HG02588 (cell line): ENCODE results near the gene ITPRIPL1.
A peak's percentile ranks its signal among the peaks of the same experiment; 100 is the strongest.
"Not testable (repeated sequence)": the region's sequence is repeated elsewhere in the genome, so short reads cannot be mapped to it uniquely, and the experiment has no call there.

Experiments used
- ATAC-seq: cut with Tn5 transposase; IDR thresholded peaks from one replicate; pipeline ENCODE4 v1.9.1; 2021; ENCODE audit warnings: mild to moderate bottlenecking, moderate library complexity; ENCODE audit not compliant: unreplicated experiment

Gene ITPRIPL1

GRCh38 chr2:96325041-96325883 is at the start of gene ITPRIPL1:
ITPRIPL1 (plus strand) TSS chr2:96325317; CDS start chr2:96325840, 523 bp downstream.
- ATAC-seq: no peak

GRCh38 chr2:96276787-96277499 is 48.2 kb upstream of the ITPRIPL1 start:
- ATAC-seq: no peak

GRCh38 chr2:96287273-96287856 is 37.8 kb upstream of the ITPRIPL1 start:
- no peak for ATAC-seq

- ATAC-seq: no peak
These were observed 33.4 kb upstream of the ITPRIPL1 start for GRCh38 chr2:96291751-96292150.

GRCh38 chr2:96294271-96294670 is 30.8 kb upstream of the ITPRIPL1 start:
- ATAC-seq: not testable (repeated sequence)

- no peak for ATAC-seq
These were observed 28.2 kb upstream of the ITPRIPL1 start for GRCh38 chr2:96296925-96297324.

- ATAC-seq: no peak
These were observed 23.3 kb upstream of the ITPRIPL1 start for GRCh38 chr2:96301865-96302264.

- ATAC-seq: no peak
These were observed 20.5 kb upstream of the ITPRIPL1 start for GRCh38 chr2:96304606-96305005.

- peak; percentile 92 for ATAC-seq
These were observed 19.8 kb upstream of the ITPRIPL1 start, which contains the start of gene SNRNP200 for GRCh38 chr2:96305091-96305978. SNRNP200 (minus strand) TSS chr2:96305546; CDS start chr2:96305437, 109 bp downstream.

- no peak for ATAC-seq
These were observed 19.2 kb upstream of the ITPRIPL1 start for GRCh38 chr2:96305979-96306308.

GRCh38 chr2:96306370-96306769 is 18.7 kb upstream of the ITPRIPL1 start:
- ATAC-seq: no peak

GRCh38 chr2:96308248-96308647 is 16.9 kb upstream of the ITPRIPL1 start:
- no peak for ATAC-seq

- ATAC-seq: no peak
These were observed 10.1 kb upstream of the ITPRIPL1 start for GRCh38 chr2:96315005-96315399.

GRCh38 chr2:96315400-96316071 is 9.6 kb upstream of the ITPRIPL1 start:
- no peak for ATAC-seq

- no peak for ATAC-seq
These were observed 8.1 kb upstream of the ITPRIPL1 start for GRCh38 chr2:96316999-96317398.

- ATAC-seq: no peak
These were observed 7.5 kb upstream of the ITPRIPL1 start for GRCh38 chr2:96317584-96317997.

- no peak for ATAC-seq
These were observed 6.4 kb upstream of the ITPRIPL1 start for GRCh38 chr2:96318723-96319122.

GRCh38 chr2:96319396-96319795 is 5.7 kb upstream of the ITPRIPL1 start:
- no peak for ATAC-seq

- ATAC-seq: no peak
These were observed 4.8 kb upstream of the ITPRIPL1 start for GRCh38 chr2:96320326-96320725.
